ENCODE data around the gene NUPR1.
A peak's percentile ranks its signal among the peaks of the same experiment; 100 is the strongest.
"Not testable (repeated sequence)": the region's sequence is repeated elsewhere in the genome, so short reads cannot be mapped to it uniquely, and the experiment has no call there.

Gene NUPR1

DNA sequence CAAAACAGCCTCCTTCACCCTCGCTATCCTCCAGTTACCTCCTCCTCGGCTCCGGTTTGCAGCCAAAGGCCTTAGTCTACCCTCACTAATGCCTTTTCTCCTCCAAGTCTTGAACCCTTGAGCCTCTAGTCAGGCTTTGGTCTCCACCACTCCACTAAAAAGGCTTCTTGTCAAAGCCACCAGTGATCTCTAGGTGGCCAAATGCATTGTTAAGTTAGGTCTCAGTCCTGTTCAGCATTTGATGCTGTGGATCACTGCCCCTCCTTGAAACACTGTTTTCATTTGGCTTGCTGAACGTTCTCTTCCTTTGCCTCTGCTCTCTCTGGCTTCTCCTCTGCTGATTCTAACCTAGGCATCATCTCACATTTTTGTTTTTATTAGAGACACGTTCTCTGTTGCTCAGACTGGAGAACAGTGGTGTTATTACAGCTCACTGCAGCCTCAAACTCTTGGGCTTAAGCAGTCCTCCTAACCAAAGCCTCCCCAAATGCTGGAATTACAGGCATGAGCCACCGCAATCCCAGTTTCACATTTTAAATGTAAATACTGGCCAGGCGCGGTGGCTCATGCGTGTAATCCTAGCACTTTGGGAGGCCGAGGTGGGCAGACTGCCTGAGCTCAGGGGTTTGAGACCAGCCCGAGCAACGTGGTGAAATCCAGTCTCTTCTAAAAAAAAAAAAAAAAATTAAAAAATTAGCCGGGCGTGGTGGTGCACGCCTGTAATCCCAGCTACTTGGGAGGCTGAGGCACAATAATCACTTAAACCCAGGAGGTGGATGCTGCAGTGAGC, 16.1 kb upstream of the NUPR1 start:
- DNase-seq (ENCODE audit: low spot score): no peak

DNA sequence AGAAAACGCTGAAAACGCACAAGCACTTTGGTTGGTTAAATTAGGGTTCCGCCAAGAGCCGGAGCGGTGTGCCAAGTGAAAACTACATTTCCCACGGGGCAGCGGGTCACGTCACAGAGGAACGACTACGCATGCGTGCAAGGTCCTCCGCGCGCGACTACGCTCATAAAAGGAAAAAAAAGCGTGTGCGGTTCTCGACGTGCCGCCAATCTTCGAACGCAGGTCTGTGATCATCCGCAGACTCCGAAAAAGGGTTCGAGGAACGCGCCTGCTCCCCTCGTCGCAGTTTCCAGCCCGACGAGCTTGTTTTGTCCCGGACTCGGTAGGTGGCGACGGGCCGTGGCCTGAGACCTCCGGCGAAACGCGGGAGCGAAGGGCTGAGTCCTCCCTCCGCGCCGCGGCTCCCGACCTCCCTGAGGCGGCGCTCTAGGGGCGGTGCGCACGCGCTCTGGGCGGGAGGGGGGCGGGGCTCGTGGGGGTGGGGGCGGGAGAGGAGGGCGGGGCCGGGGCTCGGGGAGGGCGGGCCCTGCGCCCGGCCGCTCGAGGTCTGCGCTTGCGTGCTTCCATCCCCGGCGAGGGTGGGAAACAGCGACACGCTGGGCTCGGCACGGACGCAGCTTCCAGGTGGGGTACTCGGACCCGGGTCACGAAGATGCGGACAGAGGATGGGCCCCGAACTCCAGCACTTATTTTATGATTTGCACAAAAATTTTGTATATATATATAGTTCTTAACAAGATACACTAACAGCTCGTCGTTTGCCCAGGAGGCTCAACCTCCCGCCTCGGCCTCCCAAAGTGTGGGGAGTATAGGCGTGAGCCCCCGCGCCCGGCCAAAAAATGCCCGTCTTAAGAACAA, 15.2 kb upstream of the NUPR1 start, which contains the start of gene SGF29:
SGF29 (plus strand) TSS at position 145 of the 858 bp plus-strand sequence. CDS start 27,150 bp downstream, outside the sequence.
- DNase-seq (ENCODE audit: low spot score): peak; percentile 87

- peak; percentile 43 for DNase-seq (ENCODE audit: low spot score)
Observed at GRCh38 chr16:28549301-28549899, 10.6 kb upstream of the NUPR1 start.

DNA sequence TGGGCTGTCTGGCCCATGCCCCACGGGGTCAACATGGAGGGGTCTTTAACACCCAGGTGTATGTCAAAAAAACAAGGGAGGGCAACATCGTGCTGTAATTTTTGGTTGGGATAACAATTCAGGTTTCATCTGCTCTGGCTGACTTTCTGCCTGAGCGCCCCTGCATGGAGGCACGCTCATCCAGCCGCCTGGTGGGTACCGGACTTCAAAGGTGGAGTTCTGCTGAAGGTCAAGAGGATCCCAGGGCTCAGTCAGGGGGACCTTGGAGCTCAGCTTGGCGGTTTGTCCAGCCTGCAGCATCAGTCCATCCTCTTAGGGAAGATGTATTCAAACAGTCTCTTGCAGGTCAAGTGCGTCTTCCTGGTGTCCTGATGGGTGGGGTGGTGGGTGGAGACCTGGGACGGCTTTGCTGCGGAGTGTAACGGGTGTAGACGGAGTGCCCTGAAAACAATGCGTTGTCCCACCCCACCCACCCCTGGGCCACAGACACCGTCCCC, 9.6 kb upstream of the NUPR1 start:
- DNase-seq (ENCODE audit: low spot score): no peak

DNA sequence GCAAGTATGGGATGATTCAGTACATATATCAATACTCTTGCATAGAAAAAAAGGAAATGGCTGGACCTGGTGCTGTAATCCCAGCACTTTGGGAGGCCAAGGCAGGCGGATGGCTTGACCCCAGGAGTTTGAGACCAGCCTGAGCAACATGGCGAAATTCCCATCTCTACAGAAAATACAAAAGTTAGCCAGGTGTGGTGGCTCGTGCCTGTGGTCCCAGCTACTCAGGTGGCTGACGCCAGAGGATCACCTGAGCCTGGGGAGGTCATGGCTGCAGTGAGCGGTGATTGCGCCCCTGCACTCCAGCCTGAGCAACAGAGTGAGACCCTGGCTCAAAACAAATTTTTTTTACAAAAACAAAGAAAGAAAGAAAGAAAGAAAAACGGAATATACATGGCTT, 7.9 kb upstream of the NUPR1 start:
- DNase-seq (ENCODE audit: low spot score): no peak

DNA sequence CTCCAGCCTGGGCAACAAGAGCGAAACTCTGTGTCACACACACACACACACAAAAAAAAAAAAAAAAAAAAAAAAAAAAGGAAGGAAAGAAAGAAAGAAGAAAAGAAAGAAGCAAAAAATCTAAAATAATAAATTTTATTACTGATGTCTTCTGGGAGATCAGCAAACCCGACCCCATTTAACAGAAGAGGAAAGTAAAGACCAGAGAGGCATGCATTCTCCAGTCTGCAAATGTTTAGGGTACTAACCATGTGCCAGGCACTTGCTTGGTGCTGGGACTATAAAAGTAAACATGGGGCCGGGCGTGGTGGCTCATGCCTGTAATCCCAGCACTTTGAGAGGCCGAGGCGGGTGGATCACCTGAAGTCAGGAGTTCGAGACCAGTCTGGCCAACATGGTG, 7.2 kb upstream of the NUPR1 start:
- not testable (repeated sequence) for DNase-seq (ENCODE audit: low spot score)

DNA sequence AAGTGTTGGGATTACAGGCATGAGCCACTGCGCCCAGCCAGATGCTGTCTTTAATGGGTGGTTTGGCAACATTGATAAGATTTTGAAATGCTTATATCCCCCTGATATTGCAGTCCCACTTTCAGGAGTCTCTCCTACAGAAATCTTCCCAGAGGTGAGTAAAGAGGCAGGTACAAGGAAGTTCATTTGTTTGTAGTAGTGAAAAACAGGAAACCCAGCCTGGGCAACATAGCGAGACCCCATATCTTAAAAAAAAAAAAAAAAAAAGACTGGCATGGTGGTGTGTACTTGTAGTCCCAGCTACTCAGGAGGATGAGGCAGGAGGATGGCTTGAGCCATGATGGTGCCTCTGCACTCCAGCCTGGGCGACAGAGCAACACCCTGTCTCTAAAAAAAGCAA, 6.2 kb upstream of the NUPR1 start:
- DNase-seq (ENCODE audit: low spot score): no peak

GRCh38 chr16:28543072-28543471, 4.3 kb upstream of the NUPR1 start:
- no peak for DNase-seq (ENCODE audit: low spot score)

GRCh38 chr16:28542646-28543045, 3.9 kb upstream of the NUPR1 start:
- no peak for DNase-seq (ENCODE audit: low spot score)

GRCh38 chr16:28540346-28540745, 1.6 kb upstream of the NUPR1 start:
- DNase-seq (ENCODE audit: low spot score): no peak

DNA sequence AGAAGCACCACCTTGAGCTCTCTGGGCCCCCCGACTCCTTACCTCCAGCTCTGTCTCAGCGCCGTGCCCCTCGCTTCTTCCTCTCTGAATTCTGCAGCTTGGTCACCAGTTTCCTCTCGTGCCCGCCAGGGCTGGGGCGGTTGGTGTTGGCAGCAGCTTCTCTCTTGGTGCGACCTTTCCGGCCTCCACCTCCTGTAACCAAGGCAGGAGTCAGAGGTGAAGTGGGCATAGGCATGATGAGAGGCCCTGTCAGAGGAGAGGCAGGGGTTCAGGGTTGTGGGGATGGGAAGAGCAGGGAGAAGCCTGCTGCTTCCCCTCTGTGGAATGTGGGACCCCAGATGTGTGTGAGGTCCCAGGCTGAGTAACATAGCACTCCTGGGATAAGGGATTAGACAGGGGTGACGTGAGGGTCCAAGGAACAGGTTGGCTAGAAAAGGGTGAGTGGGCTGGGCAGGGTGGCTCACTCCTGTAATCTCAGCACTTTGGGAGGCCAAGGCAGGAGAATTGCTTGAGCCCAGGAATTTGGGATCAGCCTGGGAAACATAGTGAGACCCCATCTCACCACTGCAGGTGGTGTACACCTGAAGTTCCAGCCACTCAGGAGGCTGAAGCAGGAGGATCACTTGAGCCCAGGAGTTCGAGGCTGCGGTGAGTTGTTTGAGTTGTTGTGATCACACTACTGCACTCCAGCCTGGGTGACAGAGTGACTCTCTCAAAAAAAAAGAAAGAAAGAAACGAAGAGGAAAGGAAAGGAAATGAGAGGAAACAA, 626 bp downstream of the NUPR1 start:
- no peak for DNase-seq (ENCODE audit: low spot score)

DNA sequence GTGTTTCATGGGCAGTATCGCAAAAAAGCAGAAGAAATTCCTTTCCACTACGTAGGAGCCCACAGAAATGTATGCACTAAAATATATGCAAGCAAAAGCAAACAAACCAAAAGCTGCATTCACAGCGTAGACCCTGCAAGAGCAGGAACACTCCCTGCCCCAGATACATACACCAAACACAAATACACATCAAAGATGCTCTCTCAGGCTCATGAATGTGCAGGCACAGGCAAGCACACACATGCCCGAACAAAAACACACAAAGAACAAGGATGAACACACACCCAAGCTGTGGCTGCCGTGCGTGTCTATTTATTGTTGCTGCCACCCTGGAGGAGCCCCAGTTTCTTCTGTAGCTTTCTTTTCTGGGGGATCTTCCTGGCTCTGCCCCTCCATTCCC, 1.7 kb downstream of the NUPR1 start:
- DNase-seq (ENCODE audit: low spot score): no peak

GRCh38 chr16:28534542-28535373, 4.0 kb downstream of the NUPR1 start:
- no peak for DNase-seq (ENCODE audit: low spot score)

DNA sequence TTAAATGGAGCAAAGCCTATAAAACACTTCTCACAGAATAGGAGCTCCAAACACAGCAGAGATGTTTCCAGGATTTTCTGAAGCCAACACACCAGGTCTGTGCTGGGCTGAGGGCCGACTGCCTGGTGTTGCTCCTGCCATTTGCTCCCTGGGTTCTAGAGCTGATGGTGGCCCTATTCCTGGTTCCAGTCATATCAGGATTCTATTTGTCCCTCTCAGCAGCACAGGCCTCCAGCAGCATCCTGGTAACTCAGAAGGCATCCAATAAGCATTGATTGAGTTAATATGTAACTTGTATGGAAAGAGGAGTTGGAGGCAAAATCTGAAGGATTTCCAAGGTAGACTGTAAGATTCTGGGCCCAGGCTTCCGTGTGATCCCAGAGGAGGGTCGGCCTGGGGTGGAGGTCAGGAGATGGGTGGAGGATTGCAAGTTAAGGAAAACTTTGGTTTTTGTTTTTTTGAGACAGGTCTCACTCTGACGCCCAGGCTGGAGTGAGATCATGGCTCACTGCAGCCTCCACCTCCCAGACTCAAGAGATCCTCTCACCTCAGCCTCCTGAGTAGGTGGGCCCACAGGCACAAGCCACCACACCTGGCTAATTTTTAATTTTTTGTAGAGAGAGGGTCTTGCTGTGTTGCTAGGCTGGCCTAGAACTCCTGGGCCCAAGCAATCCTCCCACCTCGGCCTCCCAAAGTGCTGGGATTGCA, 5.7 kb downstream of the NUPR1 start:
- no peak for DNase-seq (ENCODE audit: low spot score)

- peak; percentile 47 for DNase-seq (ENCODE audit: low spot score)
Observed at GRCh38 chr16:28531777-28532744, 6.7 kb downstream of the NUPR1 start.

GRCh38 chr16:28529124-28529523, 9.7 kb downstream of the NUPR1 start:
- DNase-seq (ENCODE audit: low spot score): no peak

DNA sequence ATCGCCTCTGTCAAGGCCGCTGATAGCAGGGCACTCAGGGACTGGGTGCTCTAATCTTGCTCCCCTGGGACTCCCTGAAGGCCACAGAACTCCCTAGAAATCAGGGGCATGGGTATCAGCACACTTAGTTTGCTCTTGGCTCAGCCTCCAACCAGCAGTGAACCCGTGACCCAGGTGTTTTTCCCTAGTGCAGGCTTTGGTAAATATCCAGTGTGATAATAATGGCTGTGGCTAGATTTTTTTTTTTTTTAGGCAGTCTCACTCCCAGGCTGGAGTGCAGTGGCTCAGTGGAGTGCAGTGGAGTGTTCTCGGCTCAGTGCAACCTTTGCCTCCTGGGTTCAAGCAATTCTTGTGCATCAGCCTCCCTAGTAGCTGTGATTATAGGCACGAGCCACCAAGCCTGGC, 10.3 kb downstream of the NUPR1 start:
- no peak for DNase-seq (ENCODE audit: low spot score)

GRCh38 chr16:28527985-28528384, 10.8 kb downstream of the NUPR1 start:
- no peak for DNase-seq (ENCODE audit: low spot score)
